GM12878 (cell line): Measurements from ENCODE around the gene LDLRAD4. TPM values are rescaled to one million over a fixed set of nuclear protein-coding genes. Genes with fewer than 3 reads are reported as not detected.

Experiments
- ATAC-seq: fragments of 200-7000 bp; cut with Tn5 transposase; 3 replicates; pipeline ENCODE4 v1.9.1; 2020; ENCODE audit warnings: mild to moderate bottlenecking, moderate library complexity
- BruUV-seq: library from RNA; stranded (reverse); fragments of 400-500 nt; replicated peaks from 2 replicates; lab custom pipeline; 2021; lab: Mats Ljungman, UMichigan
- CTCF ChIA-PET: fragments of 300-600 bp; sonication (Branson Sonifier 250); formaldehyde crosslinking; extraction: SDS; loops from one replicate; lab custom pipeline; 2021; ENCODE audit warnings: inconsistent platforms; lab: Yijun Ruan, JAX
- POLR2A ChIA-PET: fragments of 350-600 bp; formaldehyde crosslinking; extraction: SDS; loops from one replicate; lab custom pipeline; 2021; ENCODE audit warnings: inconsistent platforms; lab: Charles Lee
- RAD21 ChIA-PET: fragments of 300-600 bp; sonication (Branson Sonifier 250); formaldehyde crosslinking; loops from one replicate; lab custom pipeline; 2023; ENCODE audit warnings: antibody characterized with exemption; ENCODE audit not compliant: unreplicated experiment; lab: Charles Lee
- SMC1A ChIA-PET: fragments of 300-600 bp; sonication (Branson Sonifier 250); formaldehyde crosslinking; loops from one replicate; lab custom pipeline; 2023; ENCODE audit not compliant: unreplicated experiment, uncharacterized antibody; lab: Charles Lee
- DNase-seq: peaks from one replicate; pipeline ENCODE4 v3.0.0-alpha.2; 2011; ENCODE audit warnings: low read depth, low spot score
- FAIRE-seq: peaks from 3 replicates; lab custom pipeline; 2011; peaks lifted over from hg19 to GRCh38; lab: Jason Lieb, UNC
- H2AFZ ChIP-seq: 2 replicates; pipeline ENCODE4 v1.6.0; 2011; ENCODE audit warnings: low read depth, low read length, control low read depth; ENCODE audit not compliant: control insufficient read depth
- H3K27ac ChIP-seq: 2 replicates; pipeline ENCODE4 v1.5.1; 2011; ENCODE audit warnings: control low read depth; ENCODE audit not compliant: control insufficient read depth, insufficient read depth
- H3K27me3 ChIP-seq, 2 experiments: replicated peaks in 1 of 2; 2 replicates each; pipeline versions ENCODE4 v1.6.0 to v1.6.1; 2011; ENCODE audit warnings: low read length in 1 of 2; ENCODE audit not compliant: control insufficient read depth in 2 of 2, insufficient read depth in 2 of 2
- H3K36me3 ChIP-seq, 2 experiments: 2 replicates each; pipeline ENCODE4 v1.5.1; 2011; ENCODE audit warnings: low read length in 1 of 2; ENCODE audit not compliant: control insufficient read depth in 2 of 2, insufficient read depth in 2 of 2
- H3K4me1 ChIP-seq: 2 replicates; pipeline ENCODE4 v1.6.1; 2011; ENCODE audit warnings: mild to moderate bottlenecking, low read length, moderate library complexity, mixed read lengths; ENCODE audit not compliant: control insufficient read depth, insufficient read depth
- H3K4me2 ChIP-seq: 2 replicates; pipeline ENCODE4 v1.6.0; 2011; ENCODE audit warnings: control low read depth; ENCODE audit not compliant: control insufficient read depth, insufficient read depth
- H3K4me3 ChIP-seq: fragments of 200-600 bp; sonication (generic); 2 replicates; pipeline ENCODE4 v1.5.1; 2016
- H3K79me2 ChIP-seq: 2 replicates; pipeline ENCODE4 v1.6.0; 2011; ENCODE audit warnings: low read length; ENCODE audit not compliant: control insufficient read depth, insufficient read depth
- H3K9ac ChIP-seq: 2 replicates; pipeline ENCODE4 v1.8.0; 2011; ENCODE audit warnings: low read length, control low read depth, mixed read lengths; ENCODE audit not compliant: control insufficient read depth, insufficient read depth
- H3K9me3 ChIP-seq: replicated peaks from 3 replicates; pipeline ENCODE4 v1.5.1; 2011; ENCODE audit warnings: mild to moderate bottlenecking, low read length; ENCODE audit not compliant: control insufficient read depth, insufficient read depth
- H4K20me1 ChIP-seq: 2 replicates; pipeline ENCODE4 v1.6.0; 2011; ENCODE audit not compliant: control insufficient read depth, insufficient read depth
- BCLAF1 ChIP-seq: fragments of 450-650 bp; IDR thresholded peaks from 2 replicates; pipeline ENCODE4 v1.6.1; 2017; ENCODE audit warnings: antibody characterized with exemption, mild to moderate bottlenecking, moderate library complexity
- BRCA1 ChIP-seq: IDR thresholded peaks from 2 replicates; pipeline ENCODE4 v1.6.1; 2011; ENCODE audit warnings: low read depth, low read length, improper control_type of control experiment
- EP300 ChIP-seq, 2 experiments: fragments of 150-350 bp in 1 of 2; IDR thresholded peaks; 2 replicates each; pipeline ENCODE4 v1.6.1; 2011 to 2012; ENCODE audit warnings: low read depth in 2 of 2, low read length in 2 of 2, borderline replicate concordance in 1 of 2, improper control_type of control experiment in 1 of 2, inconsistent platforms in 1 of 2; ENCODE audit not compliant: control insufficient read depth in 1 of 2
- MEF2B ChIP-seq: fragments of 450-650 bp; IDR thresholded peaks from 2 replicates; pipeline ENCODE4 v1.6.1; 2018; ENCODE audit warnings: mild to moderate bottlenecking, moderate library complexity; ENCODE audit not compliant: partially characterized antibody, poor library complexity, severe bottlenecking
- NR2F1 ChIP-seq: fragments of 450-650 bp; conservative IDR thresholded peaks from 2 replicates; pipeline ENCODE4 v1.6.1; 2017; ENCODE audit warnings: mild to moderate bottlenecking
- SUZ12 ChIP-seq: fragments of 200-600 bp; sonication (generic); IDR thresholded peaks from one replicate; pipeline ENCODE4 v1.6.1; 2018; ENCODE audit warnings: antibody characterized with exemption, mild to moderate bottlenecking; ENCODE audit not compliant: unreplicated experiment
- TAF1 ChIP-seq: IDR thresholded peaks from 2 replicates; pipeline ENCODE4 v1.6.1; 2011; ENCODE audit warnings: mild to moderate bottlenecking, low read depth, low read length, borderline replicate concordance
- WGBS: methylation state at CpG from one replicate; pipeline ENCODE4 v1.1.6; 2016; ENCODE audit warnings: low lambda C conversion rate; ENCODE audit not compliant: insufficient replicate concordance, insufficient coverage; ENCODE audit errors: missing lambda C conversion rate; 5-methylcytosine and 5-hydroxymethylcytosine counted together
- in situ Hi-C: fragments of 300-500 bp; cut with MboI; formaldehyde crosslinking; loops from 9 replicates; pipeline ENCODE4 v1.14.3; 2018; ENCODE audit warnings: mixed read lengths
- intact Hi-C: fragments of 100-400 bp; cut with micrococcal nuclease; formaldehyde crosslinking; loops from one replicate; pipeline ENCODE4 v1.14.2; 2022; ENCODE audit not compliant: unreplicated experiment
- polyA plus RNA-seq, 11 experiments: library from polyadenylated mRNA; depleted of rRNA in 4 of 11; unstranded in 6 of 11; stranded (reverse) in 5 of 11; fragments of >200 nt; fragmentation: Nextera tagmentation in 4 of 11; fragmentation: Illumina TruSeq in 1 of 11; extraction: Ambion mirVana in 4 of 11; extraction: Trizol in 1 of 11; gene quantifications; 1 replicate in 1 of 11; 2 replicates in 10 of 11; pipeline versions ENCODE4 v1.2.1 to v1.2.3, GENCODE V29; 2011 to 2016; ENCODE audit warnings: inconsistent platforms in 2 of 11, missing spikeins in 2 of 11, low read depth in 1 of 11
- total RNA-seq, 4 experiments: library from RNA; depleted of rRNA in 3 of 4; stranded (reverse); fragments of >200 nt in 3 of 4; fragmentation: Illumina TruSeq in 1 of 4; extraction: Trizol in 1 of 4; gene quantifications; 2 replicates each; pipeline versions ENCODE4 v1.2.1 to v1.2.3, GENCODE V29; 2013 to 2021

The LDLRAD4 gene
- total and polyA plus RNA-seq, 10 of the 15 experiments (the other 5 are each of a cell fraction or from before 2014, with no cell fraction given), result 2.7 to 16.8 (median 11.2) TPM

- no peak for ATAC-seq
- Histone ChIP-seq H4K20me1 (no peaks in the 10 kb centered on the region), H3K27me3 (peaks cover 0 to 2% of the 10 kb centered on the region in 2 experiments; a peak in 1 of 4 replicates), H3K9me3 (no peaks in the 10 kb centered on the region), H3K27ac (no peak overlapping the region), H3K9ac (no peak overlapping the region), H3K4me3 (no peak overlapping the region), H3K4me2 (no peak overlapping the region), H3K4me1 (no peaks in the 10 kb centered on the region), H2AFZ (no peak overlapping the region), H3K79me2 (no peaks in the 10 kb centered on the region), H3K36me3 (no peaks in the 10 kb centered on the region)
- no peak for DNase-seq
- WGBS, result 31% methylated on average over 11 of the region's 11 CpGs
- in situ Hi-C loops, result no loop called here
- RAD21 ChIA-PET, result no interaction called here
- SMC1A ChIA-PET, result no interaction called here
- FAIRE-seq, result no peak
- intact Hi-C loops, result no loop called here
- POLR2A ChIA-PET, result no interaction called here
- TF ChIP-seq BRCA1, result no peak
- TF ChIP-seq BCLAF1, result no peak
- TF ChIP-seq MEF2B, result no peak
- TF ChIP-seq NR2F1, result no peak
- no peak for TF ChIP-seq TAF1
- TF ChIP-seq EP300 (IDR thresholded peaks at IDR 0.05; ENCODE audit: borderline replicate concordance in 1 of 2, control insufficient read depth in 1 of 2, low read depth in 2 of 2, low read length in 2 of 2), result no peak
- TF ChIP-seq SUZ12, result no peak
- CTCF ChIA-PET, result no interaction called here
- BruUV-seq, result no TSS peak
These were observed 174.8 kb downstream of the LDLRAD4 start for GRCh38 chr18:13393338-13393737.
